Left lung (tissue), 10 donors: ENCODE data around the gene CENPT. TPM values are rescaled to one million over a fixed set of nuclear protein-coding genes. Genes with fewer than 3 reads are reported as not detected.

Source experiments
- ATAC-seq: fragments of 200-7000 bp; cut with Tn5 transposase; one replicate; pipeline ENCODE4 v1.9.1; 2020; ENCODE audit warnings: moderate library complexity
- DNase-seq, 4 donors: peaks; one replicate each; pipeline ENCODE4 v3.0.0-alpha.2; 2013 to 2020
- H3K27ac ChIP-seq, 2 donors: fragments of 200-600 bp; sonication (generic) in 1 of 2; one replicate each; pipeline versions ENCODE4 v1.5.0 to v1.8.0; 2020 to 2021
- H3K27me3 ChIP-seq, 2 donors: fragments of 200-600 bp; sonication (generic) in 1 of 2; one replicate each; pipeline versions ENCODE4 v1.5.0 to v1.8.0; 2020 to 2021
- H3K36me3 ChIP-seq, 2 donors: fragments of 200-600 bp; sonication (generic) in 1 of 2; one replicate each; pipeline versions ENCODE4 v1.5.0 to v1.8.0; 2020 to 2021
- H3K4me1 ChIP-seq, 2 donors: fragments of 200-600 bp; one replicate each; pipeline ENCODE4 v1.8.0; 2021
- H3K4me3 ChIP-seq, 2 donors: fragments of 200-600 bp; sonication (generic) in 1 of 2; one replicate each; pipeline versions ENCODE4 v1.5.0 to v1.8.0; 2020 to 2021; ENCODE audit warnings: mild to moderate bottlenecking in 1 of 2
- H3K9me3 ChIP-seq, 2 donors: fragments of 200-600 bp; sonication (generic) in 1 of 2; one replicate each; pipeline versions ENCODE4 v1.5.0 to v1.8.0; 2020 to 2021
- intact Hi-C, 2 donors: fragments of 100-400 bp; cut with DNase I; formaldehyde crosslinking; loops; one replicate each; pipeline versions ENCODE4 v1.11.2 to v1.14.2; 2022
- polyA plus RNA-seq, 6 donors: library from polyadenylated mRNA; unstranded; fragments of 120-200 nt; gene quantifications; one replicate each; pipeline ENCODE4 v1.2.1, GENCODE V29; 2013; ENCODE audit not compliant: insufficient read length in 6 of 6
- total RNA-seq, 2 donors: library from RNA; stranded (reverse); fragmentation: NEBNext Ultra II Directional; extraction: Animal tissue kit (Norgen Biotek cat#: 25700); gene quantifications; one replicate each; pipeline ENCODE4 v1.2.1, GENCODE V29; 2021
- TF ChIP-seq, protein P1 (sequence below), 2 donors: fragments of 200-600 bp; sonication (generic) in 1 of 2; IDR thresholded peaks; one replicate each; pipeline versions ENCODE4 v1.5.0 to v1.8.0; 2021; ENCODE audit warnings: antibody characterized with exemption in 2 of 2
- donor health status: DM: no; HTN: yes; CAD: no.
- donor health status: DM: no; HTN: no; CAD: no.

The CENPT gene
- total and polyA plus RNA-seq, 8 donors: 30.8 to 62.6 (median 50.5) TPM

DNA sequence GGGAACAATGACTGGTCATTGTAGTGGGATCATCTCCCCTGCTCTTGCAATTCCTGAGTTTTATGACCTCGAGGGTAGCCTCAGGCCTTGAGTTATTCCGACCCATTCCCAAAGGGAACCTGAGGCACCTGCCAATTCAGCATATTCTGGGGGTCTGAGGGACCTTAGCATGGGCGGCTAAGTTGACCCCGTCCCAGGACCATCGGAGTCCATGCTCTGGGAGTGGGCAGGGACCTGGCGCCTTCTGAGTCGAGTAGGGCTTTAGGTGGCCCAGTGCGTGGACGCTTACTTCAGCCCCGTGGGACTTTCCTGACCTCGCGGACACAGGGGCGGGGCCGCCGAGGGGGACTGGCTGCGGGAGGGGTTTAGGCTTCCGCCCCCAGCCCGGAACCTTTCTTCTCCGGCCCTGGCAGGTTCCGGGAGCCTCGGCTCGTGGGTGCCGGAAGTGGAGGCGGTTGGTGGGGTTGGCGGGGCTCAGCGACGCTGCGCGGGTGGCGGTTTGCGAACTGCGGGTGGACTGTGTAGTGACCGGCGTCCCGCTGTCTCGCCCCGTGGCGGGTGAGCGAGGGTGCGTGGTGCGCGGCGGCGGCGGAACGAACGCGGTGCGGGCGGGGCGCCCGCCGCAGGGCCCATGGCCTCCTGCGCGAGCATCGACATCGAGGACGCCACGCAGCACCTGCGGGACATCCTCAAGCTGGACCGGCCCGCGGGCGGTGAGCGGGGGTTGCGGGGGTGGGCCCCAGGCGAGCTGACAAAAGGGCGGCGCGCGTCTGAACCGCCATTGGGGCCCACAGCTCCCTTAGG lies 25.3 kb upstream of the CENPT start, which contains the start of gene EDC4:
Gene EDC4 (plus strand): TSS at position 422 of the 804 bp plus-strand sequence. CDS start 210 bp downstream, at position 632.
- Histone ChIP-seq H3K36me3 (peaks cover 0 to 59% of the 10 kb centered on the region in 2 donors), H3K9me3 (no peaks in the 10 kb centered on the region), H3K27me3 (no peaks in the 10 kb centered on the region), H3K4me1 (peaks cover 0 to 39% of the 10 kb centered on the region in 2 donors), H3K27ac (peak within 1 kb of the TSS; percentile 70 to 86), H3K4me3 (peak within 1 kb of the TSS; percentile 97 to 98)
- intact Hi-C loops: no loop called here
- DNase-seq (peak; percentile 66 to 97 (median 81)), ATAC-seq (peak; percentile 93)
- TF ChIP-seq, protein P1, sequence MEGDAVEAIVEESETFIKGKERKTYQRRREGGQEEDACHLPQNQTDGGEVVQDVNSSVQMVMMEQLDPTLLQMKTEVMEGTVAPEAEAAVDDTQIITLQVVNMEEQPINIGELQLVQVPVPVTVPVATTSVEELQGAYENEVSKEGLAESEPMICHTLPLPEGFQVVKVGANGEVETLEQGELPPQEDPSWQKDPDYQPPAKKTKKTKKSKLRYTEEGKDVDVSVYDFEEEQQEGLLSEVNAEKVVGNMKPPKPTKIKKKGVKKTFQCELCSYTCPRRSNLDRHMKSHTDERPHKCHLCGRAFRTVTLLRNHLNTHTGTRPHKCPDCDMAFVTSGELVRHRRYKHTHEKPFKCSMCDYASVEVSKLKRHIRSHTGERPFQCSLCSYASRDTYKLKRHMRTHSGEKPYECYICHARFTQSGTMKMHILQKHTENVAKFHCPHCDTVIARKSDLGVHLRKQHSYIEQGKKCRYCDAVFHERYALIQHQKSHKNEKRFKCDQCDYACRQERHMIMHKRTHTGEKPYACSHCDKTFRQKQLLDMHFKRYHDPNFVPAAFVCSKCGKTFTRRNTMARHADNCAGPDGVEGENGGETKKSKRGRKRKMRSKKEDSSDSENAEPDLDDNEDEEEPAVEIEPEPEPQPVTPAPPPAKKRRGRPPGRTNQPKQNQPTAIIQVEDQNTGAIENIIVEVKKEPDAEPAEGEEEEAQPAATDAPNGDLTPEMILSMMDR (IDR thresholded peaks at IDR 0.05): no peak

- ATAC-seq: no peak
- intact Hi-C loops: no loop called here
- Histone ChIP-seq H3K9me3 (no peaks in the 10 kb centered on the region), H3K36me3 (peaks cover 0 to 59% of the 10 kb centered on the region in 2 donors), H3K4me1 (peaks cover 0 to 39% of the 10 kb centered on the region in 2 donors), H3K27me3 (no peaks in the 10 kb centered on the region), H3K27ac (peak overlapping the region; percentile 70 to 86), H3K4me3 (peak overlapping the region in 1 of 2 donors; percentile 98)
- TF ChIP-seq, protein P1 (IDR thresholded peaks at IDR 0.05): no peak
- no peak for DNase-seq
Measured at GRCh38 chr16:67872131-67872630, 24.7 kb upstream of the CENPT start.

DNA sequence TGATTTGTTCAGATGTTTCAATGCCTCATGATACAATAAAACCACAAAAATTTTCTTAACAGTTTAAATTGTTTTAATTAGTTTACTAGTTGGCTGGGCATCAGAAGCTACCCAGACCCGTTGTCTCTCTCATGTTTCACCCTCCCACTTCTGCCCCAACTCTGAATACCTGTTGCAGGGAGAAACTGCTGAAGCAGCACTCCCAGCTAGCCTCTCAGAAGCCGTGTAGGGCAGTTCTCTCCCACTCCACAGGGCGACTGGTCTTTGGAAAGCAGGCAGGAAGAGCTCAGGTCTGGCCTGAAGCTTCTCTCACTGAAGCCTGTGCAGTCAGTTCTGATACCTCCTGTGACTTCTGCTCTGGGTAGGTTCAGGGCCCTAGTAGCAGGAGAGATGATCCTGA lies 23.8 kb upstream of the CENPT start:
- Histone ChIP-seq H3K27me3 (no peaks in the 10 kb centered on the region), H3K9me3 (no peaks in the 10 kb centered on the region), H3K36me3 (peaks cover 0 to 59% of the 10 kb centered on the region in 2 donors), H3K27ac (peak overlapping the region in 1 of 2 donors; percentile 86), H3K4me3 (no peak overlapping the region), H3K4me1 (peaks cover 0 to 39% of the 10 kb centered on the region in 2 donors)
- intact Hi-C loops: no loop called here
- TF ChIP-seq, protein P1 (IDR thresholded peaks at IDR 0.05): no peak
- DNase-seq (no peak), ATAC-seq (no peak)

GRCh38 chr16:67869653-67870052 lies 22.2 kb upstream of the CENPT start:
- ATAC-seq (no peak), DNase-seq (peak in 1 of 4 donors; percentile 25)
- no peak overlapping the region for H3K4me3 ChIP-seq
- peaks cover 0 to 26% of the 10 kb centered on the region in 2 donors for H3K4me1 ChIP-seq
- H3K27ac ChIP-seq: no peak overlapping the region
- H3K27me3 ChIP-seq: no peaks in the 10 kb centered on the region
- intact Hi-C loops: no loop called here
- TF ChIP-seq, protein P1 (IDR thresholded peaks at IDR 0.05): no peak
- no peaks in the 10 kb centered on the region for H3K9me3 ChIP-seq
- peaks cover 0 to 70% of the 10 kb centered on the region in 2 donors for H3K36me3 ChIP-seq

DNA sequence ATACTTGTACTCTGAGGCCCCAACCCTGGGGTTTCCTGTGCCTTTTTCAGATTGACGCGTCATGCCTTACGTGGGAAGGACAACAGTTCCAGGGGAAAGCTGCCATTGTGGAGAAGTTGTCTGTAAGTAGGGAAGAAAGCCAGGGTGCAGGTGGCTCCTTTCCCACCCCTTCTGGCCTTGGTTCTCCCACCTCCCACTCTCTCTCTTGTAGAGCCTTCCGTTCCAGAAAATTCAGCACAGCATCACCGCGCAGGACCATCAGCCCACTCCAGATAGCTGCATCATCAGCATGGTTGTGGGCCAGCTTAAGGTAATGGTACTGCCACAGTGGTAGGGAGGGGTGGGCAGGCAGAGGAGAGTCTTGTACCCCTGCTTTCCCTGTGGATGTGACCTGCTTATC lies 20.8 kb upstream of the CENPT start:
- intact Hi-C loops: no loop called here
- TF ChIP-seq, protein P1 (IDR thresholded peaks at IDR 0.05): no peak
- H3K27ac ChIP-seq: no peak overlapping the region
- H3K36me3 ChIP-seq: peaks cover 0 to 70% of the 10 kb centered on the region in 2 donors
- H3K4me1 ChIP-seq: peaks cover 0 to 20% of the 10 kb centered on the region in 2 donors
- ATAC-seq: no peak
- DNase-seq: no peak
- H3K4me3 ChIP-seq: no peak overlapping the region
- H3K27me3 ChIP-seq: no peaks in the 10 kb centered on the region
- no peaks in the 10 kb centered on the region for H3K9me3 ChIP-seq
